SK-N-SH (cell line): ENCODE data around the gene FUNDC2.

ENCODE experiments used
- CHD2 ChIP-seq: fragments of 150-350 bp; IDR thresholded peaks from 2 replicates; pipeline ENCODE4 v1.6.1; 2018; ENCODE audit warnings: low read length; ENCODE audit not compliant: partially characterized antibody
- CTCF ChIP-seq: fragments of 200-600 bp; sonication (generic); IDR thresholded peaks from 2 replicates; pipeline ENCODE4 v1.6.1; 2017; ENCODE audit warnings: antibody characterized with exemption, mild to moderate bottlenecking, moderate library complexity
- FOXM1 ChIP-seq: IDR thresholded peaks from 2 replicates; pipeline ENCODE4 v1.4.0; 2012; ENCODE audit warnings: low read depth, mild to moderate bottlenecking
- JUND ChIP-seq: IDR thresholded peaks from 2 replicates; pipeline ENCODE4 v1.4.0; 2012
- ZBTB33 ChIP-seq: IDR thresholded peaks from 2 replicates; pipeline ENCODE4 v1.4.0; 2012; ENCODE audit warnings: low read depth, borderline replicate concordance
- TF ChIP-seq, protein P1 (sequence below): IDR thresholded peaks from 2 replicates; pipeline ENCODE4 v1.6.1; 2012; ENCODE audit warnings: mild to moderate bottlenecking, low read depth, low read length, moderate library complexity

- TF ChIP-seq CTCF (no peak), JUND (no peak), CHD2 (no peak), ZBTB33 (no peak), FOXM1 (no peak)
- TF ChIP-seq, protein P1, sequence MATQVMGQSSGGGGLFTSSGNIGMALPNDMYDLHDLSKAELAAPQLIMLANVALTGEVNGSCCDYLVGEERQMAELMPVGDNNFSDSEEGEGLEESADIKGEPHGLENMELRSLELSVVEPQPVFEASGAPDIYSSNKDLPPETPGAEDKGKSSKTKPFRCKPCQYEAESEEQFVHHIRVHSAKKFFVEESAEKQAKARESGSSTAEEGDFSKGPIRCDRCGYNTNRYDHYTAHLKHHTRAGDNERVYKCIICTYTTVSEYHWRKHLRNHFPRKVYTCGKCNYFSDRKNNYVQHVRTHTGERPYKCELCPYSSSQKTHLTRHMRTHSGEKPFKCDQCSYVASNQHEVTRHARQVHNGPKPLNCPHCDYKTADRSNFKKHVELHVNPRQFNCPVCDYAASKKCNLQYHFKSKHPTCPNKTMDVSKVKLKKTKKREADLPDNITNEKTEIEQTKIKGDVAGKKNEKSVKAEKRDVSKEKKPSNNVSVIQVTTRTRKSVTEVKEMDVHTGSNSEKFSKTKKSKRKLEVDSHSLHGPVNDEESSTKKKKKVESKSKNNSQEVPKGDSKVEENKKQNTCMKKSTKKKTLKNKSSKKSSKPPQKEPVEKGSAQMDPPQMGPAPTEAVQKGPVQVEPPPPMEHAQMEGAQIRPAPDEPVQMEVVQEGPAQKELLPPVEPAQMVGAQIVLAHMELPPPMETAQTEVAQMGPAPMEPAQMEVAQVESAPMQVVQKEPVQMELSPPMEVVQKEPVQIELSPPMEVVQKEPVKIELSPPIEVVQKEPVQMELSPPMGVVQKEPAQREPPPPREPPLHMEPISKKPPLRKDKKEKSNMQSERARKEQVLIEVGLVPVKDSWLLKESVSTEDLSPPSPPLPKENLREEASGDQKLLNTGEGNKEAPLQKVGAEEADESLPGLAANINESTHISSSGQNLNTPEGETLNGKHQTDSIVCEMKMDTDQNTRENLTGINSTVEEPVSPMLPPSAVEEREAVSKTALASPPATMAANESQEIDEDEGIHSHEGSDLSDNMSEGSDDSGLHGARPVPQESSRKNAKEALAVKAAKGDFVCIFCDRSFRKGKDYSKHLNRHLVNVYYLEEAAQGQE = no peak
These were observed 37.9 kb upstream of the FUNDC2 start for GRCh38 chrX:154988719-154989118.
